Measurements from ENCODE around the gene CIB1.

The CIB1 gene

DNA sequence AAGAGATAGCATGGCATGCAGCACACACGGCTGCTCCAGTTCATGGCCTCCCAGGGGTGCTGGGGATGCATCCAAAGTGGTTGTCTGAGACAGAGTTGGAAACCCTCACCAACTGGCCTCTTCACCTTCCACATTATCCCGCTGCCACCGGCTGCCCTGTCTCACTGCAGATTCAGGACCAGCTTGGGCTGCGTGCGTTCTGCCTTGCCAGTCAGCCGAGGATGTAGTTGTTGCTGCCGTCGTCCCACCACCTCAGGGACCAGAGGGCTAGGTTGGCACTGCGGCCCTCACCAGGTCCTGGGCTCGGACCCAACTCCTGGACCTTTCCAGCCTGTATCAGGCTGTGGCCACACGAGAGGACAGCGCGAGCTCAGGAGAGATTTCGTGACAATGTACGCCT lies 4.8 kb downstream of the CIB1 start:
- H3K27ac ChIP-seq: no peak overlapping the region
- TF ChIP-seq, protein P1, sequence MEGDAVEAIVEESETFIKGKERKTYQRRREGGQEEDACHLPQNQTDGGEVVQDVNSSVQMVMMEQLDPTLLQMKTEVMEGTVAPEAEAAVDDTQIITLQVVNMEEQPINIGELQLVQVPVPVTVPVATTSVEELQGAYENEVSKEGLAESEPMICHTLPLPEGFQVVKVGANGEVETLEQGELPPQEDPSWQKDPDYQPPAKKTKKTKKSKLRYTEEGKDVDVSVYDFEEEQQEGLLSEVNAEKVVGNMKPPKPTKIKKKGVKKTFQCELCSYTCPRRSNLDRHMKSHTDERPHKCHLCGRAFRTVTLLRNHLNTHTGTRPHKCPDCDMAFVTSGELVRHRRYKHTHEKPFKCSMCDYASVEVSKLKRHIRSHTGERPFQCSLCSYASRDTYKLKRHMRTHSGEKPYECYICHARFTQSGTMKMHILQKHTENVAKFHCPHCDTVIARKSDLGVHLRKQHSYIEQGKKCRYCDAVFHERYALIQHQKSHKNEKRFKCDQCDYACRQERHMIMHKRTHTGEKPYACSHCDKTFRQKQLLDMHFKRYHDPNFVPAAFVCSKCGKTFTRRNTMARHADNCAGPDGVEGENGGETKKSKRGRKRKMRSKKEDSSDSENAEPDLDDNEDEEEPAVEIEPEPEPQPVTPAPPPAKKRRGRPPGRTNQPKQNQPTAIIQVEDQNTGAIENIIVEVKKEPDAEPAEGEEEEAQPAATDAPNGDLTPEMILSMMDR (IDR thresholded peaks at IDR 0.05): no peak
- no peak for TF ChIP-seq ZFX (IDR thresholded peaks at IDR 0.05; ENCODE audit: borderline replicate concordance)

DNA sequence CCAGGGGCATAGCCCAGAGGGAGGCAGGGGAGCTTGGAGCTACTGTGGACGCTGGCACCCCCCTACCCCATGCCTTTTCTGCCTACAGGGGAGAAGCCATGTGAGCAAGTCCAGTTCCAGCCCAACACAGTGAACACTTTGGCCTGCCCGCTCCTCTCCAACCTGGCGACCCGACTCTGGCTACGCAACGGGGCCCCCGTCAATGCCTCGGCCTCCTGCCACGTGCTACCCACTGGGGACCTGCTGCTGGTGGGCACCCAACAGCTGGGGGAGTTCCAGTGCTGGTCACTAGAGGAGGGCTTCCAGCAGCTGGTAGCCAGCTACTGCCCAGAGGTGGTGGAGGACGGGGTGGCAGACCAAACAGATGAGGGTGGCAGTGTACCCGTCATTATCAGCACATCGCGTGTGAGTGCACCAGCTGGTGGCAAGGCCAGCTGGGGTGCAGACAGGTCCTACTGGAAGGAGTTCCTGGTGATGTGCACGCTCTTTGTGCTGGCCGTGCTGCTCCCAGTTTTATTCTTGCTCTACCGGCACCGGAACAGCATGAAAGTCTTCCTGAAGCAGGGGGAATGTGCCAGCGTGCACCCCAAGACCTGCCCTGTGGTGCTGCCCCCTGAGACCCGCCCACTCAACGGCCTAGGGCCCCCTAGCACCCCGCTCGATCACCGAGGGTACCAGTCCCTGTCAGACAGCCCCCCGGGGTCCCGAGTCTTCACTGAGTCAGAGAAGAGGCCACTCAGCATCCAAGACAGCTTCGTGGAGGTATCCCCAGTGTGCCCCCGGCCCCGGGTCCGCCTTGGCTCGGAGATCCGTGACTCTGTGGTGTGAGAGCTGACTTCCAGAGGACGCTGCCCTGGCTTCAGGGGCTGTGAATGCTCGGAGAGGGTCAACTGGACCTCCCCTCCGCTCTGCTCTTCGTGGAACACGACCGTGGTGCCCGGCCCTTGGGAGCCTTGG lies 5.6 kb downstream of the CIB1 start:
- H3K27ac ChIP-seq: no peak overlapping the region
- TF ChIP-seq, protein P1 (IDR thresholded peaks at IDR 0.05): no peak
- TF ChIP-seq ZFX (IDR thresholded peaks at IDR 0.05; ENCODE audit: borderline replicate concordance): no peak

DNA sequence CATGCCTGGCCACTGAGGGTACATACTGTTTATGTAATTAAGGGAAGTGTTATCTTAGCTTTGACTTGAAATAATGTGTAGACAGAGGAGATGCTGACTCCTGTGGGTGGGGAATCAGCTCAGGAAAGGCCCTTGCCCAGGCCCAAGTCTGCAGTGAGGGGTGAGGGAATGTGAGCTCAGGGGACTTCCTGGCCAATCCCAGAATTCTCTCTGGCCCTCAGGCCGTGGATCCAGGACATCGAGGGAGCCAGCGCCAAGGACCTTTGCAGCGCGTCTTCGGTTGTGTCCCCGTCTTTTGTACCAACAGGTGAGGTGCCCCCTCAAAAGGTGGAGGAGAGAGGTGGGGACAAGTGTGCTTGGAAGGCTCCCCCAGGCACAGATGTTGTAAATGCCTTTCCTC lies 6.4 kb downstream of the CIB1 start:
- H3K27ac ChIP-seq: no peak overlapping the region

DNA sequence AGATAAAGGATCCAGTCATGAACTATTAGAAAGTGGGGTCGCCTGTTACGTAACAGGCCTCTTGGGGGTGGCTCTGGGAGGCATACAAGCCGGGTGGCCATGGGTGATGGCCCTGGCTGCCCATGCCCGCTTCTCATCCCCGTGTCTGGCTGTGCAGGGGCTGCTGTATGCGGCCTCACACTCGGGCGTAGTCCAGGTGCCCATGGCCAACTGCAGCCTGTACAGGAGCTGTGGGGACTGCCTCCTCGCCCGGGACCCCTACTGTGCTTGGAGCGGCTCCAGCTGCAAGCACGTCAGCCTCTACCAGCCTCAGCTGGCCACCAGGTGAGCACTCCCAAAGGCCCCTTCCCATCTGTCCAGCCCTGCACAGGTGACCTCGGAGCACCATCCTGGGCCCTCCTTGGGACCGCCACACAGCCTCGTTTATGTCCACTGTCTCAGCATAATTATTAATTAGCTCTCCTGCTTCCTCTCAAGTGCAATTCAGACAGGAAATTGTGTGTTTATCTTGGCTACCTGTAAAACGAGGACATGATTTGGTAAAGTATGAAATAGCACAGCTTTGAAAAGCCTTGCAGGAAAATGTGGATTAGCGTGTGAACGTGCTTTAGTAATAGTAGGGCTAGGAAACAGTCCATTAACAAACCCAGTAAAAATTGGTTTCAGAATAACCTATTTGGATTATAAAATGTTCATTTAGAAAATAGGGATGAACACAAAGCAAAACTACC lies 8.1 kb downstream of the CIB1 start:
- H3K27ac ChIP-seq: no peak overlapping the region
- TF ChIP-seq ZFX (IDR thresholded peaks at IDR 0.05; ENCODE audit: borderline replicate concordance): no peak
- TF ChIP-seq, protein P1 (IDR thresholded peaks at IDR 0.05): no peak

More for the DNA sequence above, 6.4 kb downstream of the CIB1 start:
- TF ChIP-seq ZFX (IDR thresholded peaks at IDR 0.05; ENCODE audit: borderline replicate concordance): no peak
- TF ChIP-seq, protein P1 (IDR thresholded peaks at IDR 0.05): no peak

DNA sequence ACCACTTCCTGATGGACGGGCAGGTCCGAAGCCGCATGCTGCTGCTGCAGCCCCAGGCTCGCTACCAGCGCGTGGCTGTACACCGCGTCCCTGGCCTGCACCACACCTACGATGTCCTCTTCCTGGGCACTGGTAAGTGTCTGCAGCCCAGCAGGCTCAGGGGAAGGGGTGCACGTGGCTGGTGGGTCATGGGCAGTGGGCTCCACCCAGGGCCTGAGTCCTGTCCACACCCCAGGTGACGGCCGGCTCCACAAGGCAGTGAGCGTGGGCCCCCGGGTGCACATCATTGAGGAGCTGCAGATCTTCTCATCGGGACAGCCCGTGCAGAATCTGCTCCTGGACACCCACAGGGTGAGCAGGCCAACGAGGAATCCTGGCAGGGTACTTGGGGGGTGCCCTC lies 8.7 kb downstream of the CIB1 start:
- H3K27ac ChIP-seq: no peak overlapping the region
- TF ChIP-seq, protein P1 (IDR thresholded peaks at IDR 0.05): no peak
- no peak for TF ChIP-seq ZFX (IDR thresholded peaks at IDR 0.05; ENCODE audit: borderline replicate concordance)

DNA sequence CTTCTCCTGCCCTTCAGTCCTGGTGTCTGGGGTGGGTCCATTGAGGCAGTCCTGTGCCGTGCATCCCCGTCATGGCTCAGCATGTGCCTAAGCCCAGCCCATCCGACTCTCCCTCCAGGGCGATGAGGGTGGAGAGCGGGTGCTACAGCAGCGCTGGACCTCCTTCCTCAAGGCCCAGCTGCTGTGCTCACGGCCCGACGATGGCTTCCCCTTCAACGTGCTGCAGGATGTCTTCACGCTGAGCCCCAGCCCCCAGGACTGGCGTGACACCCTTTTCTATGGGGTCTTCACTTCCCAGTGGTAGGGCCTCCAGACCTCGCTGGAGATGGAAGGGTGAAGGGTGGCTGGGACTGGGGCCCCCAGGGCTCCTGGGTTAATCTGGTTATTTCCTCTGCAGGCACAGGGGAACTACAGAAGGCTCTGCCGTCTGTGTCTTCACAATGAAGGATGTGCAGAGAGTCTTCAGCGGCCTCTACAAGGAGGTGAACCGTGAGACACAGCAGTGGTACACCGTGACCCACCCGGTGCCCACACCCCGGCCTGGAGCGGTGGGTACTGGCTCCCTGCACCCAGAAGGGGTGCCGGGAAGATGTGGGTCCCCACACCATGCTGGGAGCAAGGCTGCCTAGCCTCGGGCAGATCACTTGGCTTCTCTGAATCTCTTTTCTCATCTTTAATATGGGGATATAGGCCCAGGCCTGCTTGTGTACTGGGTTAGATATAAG lies 10.1 kb downstream of the CIB1 start:
- H3K27ac ChIP-seq: no peak overlapping the region
- TF ChIP-seq ZFX (IDR thresholded peaks at IDR 0.05; ENCODE audit: borderline replicate concordance): no peak

DNA sequence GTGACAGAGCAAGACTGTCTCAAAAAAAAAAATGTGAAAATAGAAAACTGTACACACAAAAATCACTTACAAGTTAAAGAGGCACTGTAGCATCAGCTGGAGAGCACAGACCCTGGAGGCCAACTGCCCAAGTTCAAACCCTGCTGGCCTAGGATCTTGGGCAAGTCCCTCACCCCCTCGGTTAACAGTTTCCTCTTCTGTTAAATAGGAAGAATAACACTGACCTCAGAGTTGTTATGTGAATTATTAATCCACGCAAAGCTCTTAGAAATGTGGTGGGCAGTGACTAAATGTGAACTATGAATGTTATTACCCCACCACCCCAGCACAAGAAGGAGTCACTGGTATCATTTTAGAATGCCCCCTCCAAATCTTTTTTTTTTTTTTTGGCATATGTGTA lies 11.2 kb downstream of the CIB1 start:
- no peak for TF ChIP-seq ZFX (IDR thresholded peaks at IDR 0.05; ENCODE audit: borderline replicate concordance)
- TF ChIP-seq, protein P1 (IDR thresholded peaks at IDR 0.05): no peak
- H3K27ac ChIP-seq: no peak overlapping the region
